NCI-H2171 (cell line): ENCODE data around the gene NUCB2.
"Not testable (repeated sequence)": the region's sequence is repeated elsewhere in the genome, so short reads cannot be mapped to it uniquely, and the experiment has no call there.

Source experiments
- DNase-seq: peaks from one replicate; lab custom pipeline; 2025; lab: John Stamatoyannopoulos, UW

NUCB2 gene

GRCh38 chr11:17276236-17277023 is at the start of gene NUCB2:
Gene NUCB2 (plus strand): TSS chr11:17276739. CDS start chr11:17295324, 18,585 bp downstream.
- peak; percentile 85 for DNase-seq

DNA sequence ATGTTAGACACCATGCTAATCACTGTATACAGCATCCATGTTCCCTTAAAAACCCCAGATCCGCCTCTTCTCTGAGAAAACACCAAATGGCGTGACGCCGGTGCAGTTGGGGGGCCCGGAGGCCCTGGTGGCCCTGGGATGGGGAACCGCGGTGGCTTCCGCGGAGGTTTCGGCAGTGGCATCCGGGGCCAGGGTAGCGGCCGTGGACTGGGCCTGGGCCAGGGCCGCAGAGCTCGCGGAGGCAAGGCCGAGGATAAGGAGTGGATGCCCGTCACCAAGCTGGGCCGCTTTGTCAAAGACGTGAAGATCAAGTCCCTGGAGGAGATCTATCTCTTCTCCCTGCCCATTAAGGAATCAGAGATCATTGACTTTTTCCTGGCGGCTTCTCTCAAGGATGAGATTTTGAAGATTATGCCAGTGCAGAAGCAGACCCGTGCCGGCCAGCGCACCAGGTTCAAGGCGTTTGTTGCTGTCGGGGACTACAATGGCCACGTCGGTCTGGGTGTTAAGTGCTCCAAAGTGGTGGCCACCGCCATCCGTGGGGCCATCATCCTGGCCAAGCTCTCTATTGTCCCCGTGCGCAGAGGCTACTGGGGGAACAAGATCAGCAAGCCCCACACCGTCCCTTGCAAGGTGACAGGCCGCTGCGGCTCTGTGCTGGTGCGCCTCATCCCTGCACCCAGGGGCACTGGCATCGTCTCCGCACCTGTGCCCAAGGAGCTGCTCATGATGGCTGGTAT is 48.2 kb upstream of the NUCB2 start:
- not testable (repeated sequence) for DNase-seq

- DNase-seq: no peak
Measured at GRCh38 chr11:17229481-17230152, 46.9 kb upstream of the NUCB2 start.

DNA sequence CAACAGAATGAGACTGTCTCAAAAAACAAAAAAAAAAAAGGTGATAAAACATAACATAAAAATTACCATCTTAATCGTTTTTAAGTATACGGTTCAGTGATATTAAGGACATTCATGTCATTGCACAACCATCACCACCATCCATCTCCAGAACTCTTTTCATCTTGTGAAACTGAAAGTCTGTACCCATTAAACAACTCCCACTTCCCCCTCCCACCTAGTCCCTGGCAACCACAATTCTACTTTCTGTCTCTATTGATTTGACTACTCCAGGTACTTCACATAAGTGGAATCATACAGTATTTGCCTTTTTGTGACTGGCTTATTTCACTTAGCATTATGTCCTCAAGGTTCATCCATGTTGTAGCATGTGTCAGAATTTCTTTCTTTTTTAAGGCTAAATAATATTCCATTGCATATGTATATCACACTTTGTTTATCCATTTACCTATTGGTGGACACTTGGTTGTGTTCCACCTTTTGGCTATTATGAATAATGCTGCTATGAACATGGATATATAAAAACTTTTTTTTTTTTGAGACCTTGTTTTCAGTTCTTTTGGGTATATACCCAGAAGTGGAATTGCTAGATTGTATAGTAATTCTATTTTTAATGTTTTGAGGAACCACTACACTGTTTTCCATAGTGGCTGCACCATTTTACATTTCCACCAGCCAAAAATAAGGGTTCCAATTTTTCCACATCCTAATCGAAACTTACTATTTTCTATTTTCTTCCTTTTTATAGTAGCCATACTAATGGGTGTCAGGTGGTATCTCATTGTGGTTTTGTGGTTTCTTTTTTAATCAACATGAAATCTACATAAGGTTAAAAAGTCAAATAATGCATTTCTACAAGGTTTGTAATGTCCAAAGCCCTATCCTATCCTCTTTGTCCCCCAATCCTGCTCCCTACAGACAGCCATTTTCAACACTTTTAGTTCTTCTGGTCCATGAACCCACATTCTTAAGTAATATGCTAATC is 45.4 kb upstream of the NUCB2 start:
- no peak for DNase-seq

GRCh38 chr11:17233101-17233500 is 43.4 kb upstream of the NUCB2 start:
- no peak for DNase-seq

DNA sequence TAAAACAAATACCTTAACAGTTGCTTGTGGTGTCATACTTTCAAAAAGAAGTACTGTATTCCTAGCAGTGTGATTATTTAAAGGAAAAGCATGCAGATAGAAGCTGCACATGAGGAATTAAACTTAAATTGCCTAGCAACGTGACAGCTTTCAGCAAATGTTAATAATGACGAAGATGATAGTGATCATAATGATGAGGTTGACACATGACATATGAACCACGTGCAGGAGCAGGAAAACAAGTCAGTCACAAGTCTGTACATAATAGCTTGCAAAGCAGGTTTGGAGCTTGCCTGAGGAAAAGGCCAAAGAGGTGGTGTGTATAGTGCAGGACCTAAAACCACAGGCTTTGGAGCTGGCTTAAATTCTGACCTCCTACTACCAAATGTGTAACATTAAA is 38.2 kb upstream of the NUCB2 start:
- no peak for DNase-seq

GRCh38 chr11:17239927-17240326 is 36.6 kb upstream of the NUCB2 start:
- DNase-seq: not testable (repeated sequence)

DNA sequence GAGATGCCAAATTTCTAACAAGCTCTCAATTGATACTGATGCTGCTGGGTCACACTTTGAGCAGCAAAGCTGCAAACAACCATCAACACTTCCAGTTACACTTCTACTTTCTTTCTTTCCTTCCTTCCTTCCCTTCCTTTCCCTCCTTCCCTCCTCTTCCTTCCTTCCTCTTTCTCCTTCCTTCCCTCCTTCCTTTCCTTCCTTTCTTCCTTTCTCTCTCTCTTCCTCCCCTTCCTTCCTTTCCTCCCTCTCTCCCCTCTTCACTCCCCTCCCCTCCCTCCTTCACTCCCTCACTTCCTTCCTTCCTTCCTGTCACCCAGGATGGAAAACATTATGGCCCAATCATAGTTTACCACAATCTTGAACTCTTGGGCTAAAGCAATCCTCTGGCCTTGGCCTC is 35.8 kb upstream of the NUCB2 start:
- no peak for DNase-seq

- not testable (repeated sequence) for DNase-seq
Measured at GRCh38 chr11:17242954-17243353, 33.6 kb upstream of the NUCB2 start.

DNA sequence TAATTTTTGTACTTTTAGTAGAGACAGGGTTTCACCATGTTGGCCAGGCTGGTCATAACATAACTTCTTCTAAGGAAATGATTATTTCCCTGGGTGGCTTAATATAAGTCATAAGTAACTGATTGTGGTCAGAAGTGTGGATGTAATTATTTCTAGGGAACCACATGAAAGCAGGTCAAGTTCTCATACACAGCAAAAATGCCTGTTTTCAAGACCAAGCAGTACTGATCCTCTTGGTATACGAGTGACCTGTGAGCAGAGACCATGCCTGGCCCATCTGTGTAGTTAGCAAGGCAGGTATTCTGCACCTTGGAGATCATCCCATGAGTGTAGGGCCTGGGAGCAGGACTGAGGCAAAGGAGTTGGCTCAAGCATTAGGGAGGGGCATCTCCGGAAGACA is 32.5 kb upstream of the NUCB2 start:
- no peak for DNase-seq

DNA sequence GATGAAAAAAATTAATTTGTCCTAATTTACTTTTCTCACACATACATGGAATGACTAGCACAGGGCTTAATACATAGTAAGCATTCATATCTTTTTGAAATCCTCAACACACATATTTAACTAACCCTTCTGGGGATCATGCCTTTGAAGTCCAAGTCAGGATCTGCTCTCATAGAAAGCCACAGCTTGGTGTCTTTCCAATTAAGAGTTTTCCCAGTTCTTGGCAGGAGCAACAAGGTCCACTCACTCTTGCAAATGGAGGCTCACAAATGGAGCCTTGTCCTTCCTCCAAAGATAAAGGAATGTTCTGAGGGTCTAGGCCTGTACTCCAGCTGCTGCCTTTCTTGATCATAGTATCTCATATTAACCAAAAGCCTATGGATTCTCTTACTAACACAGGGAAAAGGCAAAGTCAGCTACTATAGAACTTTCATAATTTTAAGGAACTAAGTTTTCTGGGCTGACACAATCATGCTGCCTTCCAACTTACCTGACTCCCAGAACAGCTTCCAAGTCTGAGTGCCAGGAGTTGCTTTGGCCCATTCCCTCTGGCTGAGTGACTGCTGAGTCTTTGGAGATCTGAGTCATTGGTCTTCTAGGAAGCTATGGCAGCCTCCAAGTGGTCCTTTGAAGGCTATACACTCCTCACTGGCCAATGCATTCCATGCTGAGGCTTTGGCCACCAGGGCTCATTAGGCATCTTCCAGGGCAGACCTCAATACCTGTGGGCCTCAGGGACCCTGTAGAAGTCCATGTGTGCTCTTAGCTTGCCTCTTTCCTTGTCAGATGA is 25.8 kb upstream of the NUCB2 start:
- DNase-seq: no peak

GRCh38 chr11:17252704-17253103 is 23.8 kb upstream of the NUCB2 start:
- no peak for DNase-seq

DNA sequence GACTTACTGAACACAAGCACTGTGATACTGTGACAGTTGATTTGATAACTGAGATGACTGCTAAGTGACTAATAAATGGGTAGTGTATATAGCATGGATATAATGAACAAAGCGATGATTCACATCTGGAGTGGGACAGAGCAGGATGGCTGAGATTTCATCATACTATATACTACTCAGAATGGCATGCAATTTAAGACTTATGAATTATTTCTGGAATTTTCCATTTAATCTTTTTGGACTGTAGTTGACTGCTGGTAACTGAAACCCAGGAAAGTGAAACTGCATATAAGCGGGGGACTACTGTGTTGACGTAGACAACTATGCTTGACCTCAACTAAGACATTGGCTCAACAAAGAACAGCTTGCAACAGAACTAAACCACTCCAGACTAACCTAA is 20.0 kb upstream of the NUCB2 start:
- DNase-seq: no peak

DNA sequence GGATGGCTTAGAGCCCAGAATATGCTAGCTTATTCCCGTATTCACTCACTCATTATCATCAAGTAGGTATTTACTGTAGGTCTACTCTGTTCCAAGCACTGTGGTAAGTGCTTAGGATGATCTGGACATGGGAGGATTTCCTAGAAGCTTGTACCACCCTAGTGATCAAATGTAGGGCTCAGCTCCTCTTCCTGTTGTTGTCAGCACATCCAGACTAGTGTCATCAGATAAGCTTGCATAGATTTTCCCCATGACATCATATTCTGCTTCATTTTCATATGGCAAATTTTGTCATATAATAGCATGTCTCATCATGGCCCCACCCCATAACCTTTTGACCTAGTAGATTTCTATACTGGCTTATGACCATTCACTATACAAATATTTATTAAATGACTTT is 19.3 kb upstream of the NUCB2 start:
- DNase-seq: no peak

DNA sequence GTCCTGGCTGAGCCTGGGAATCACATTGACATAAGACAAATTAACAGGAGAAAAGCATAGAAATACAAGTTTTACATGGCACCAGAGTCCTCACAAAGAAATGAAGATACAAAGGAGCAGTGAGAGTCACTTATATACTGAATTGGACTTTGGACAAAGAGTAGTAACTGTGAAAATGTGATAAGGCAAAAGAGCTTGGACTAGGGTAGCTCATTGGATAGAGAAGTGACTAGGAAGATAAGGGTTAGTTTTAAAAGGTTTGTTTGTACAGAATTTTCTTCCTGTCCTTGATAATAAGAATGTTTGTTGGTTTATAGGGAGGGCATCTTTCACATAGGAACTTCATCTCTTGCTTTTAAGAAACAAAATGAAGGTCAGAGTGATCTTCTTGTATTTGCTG is 17.9 kb upstream of the NUCB2 start:
- DNase-seq: no peak

DNA sequence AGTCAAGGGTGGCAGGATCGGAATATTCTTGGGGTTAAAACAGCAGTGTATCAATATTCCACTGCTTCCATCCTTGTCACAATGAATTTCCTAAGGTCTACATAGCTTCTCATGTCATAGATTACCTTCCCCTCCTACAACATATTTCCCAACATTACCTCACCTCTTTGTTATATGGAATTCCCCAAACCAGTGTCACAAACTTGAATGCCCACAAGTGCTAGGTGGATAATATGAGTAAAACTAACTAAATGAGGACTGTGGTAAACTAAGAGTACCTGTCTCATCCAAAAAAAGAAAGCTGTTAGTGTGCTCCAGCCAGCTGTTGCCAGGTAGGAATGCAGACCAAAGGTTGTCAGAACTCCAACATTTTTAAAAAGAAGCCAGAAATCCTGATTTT is 17.0 kb upstream of the NUCB2 start:
- no peak for DNase-seq

DNA sequence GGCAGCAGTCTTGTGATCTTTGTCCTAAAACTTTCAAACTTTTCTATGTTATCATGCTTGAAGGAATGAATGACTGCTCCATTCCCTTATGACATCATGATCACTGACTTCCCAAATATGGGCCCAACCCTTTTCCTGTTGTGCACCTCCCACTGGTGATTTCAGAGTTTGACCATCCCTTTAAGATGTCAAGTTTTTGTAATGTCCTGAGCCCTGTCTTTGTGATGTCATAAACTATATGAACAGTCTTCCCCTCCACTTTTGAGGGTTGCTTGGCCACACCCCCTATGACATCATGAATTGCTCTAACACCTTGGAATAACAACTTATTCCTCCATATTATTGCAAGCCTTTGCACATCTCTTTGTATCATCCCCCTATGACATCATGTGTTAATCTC is 16.5 kb upstream of the NUCB2 start:
- DNase-seq: no peak

- DNase-seq: no peak
Measured at GRCh38 chr11:17263769-17264168, 12.8 kb upstream of the NUCB2 start.

DNA sequence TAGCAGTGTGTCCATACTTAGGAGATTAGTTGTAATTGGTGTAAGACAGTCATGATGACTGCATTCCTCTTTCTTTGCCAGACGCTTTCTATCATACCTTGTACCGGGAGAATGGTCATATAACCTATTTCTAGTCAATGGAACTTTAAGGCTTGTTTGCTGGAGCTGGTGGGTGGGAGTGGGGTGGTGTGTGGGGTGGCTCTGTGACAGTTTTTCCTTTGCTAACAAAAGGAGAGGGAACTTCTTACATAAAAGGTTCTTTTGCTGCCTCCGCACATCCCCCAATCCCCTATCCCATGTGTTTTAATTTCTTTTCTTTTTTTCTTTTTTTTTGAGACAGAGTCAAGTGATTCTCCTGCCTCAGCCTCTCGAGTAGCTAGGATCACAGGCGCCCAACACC is 9.8 kb upstream of the NUCB2 start:
- no peak for DNase-seq

- DNase-seq: no peak
Measured at GRCh38 chr11:17267576-17267975, 9.0 kb upstream of the NUCB2 start.

DNA sequence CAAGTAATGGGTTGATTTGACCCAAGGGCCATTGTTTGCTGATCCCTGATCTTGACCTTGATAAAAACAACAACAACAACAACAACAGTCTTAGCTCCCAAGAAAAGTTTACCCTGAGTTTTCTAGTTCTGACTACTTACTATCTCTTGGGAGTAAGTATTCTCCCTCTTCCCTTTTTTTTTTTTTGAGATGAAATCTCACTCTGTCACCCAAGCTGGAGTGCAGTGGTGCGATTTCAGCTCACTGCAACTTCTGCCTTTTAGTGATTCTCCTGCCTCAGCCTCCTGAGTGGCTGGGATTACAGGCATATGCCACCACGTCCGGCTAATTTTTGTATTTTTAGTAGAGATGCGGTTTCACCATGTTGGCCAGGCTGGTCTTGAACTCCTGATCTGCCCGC is 8.0 kb upstream of the NUCB2 start:
- not testable (repeated sequence) for DNase-seq
